ENCODE measurements around the gene BEND4.

The BEND4 gene

DNA sequence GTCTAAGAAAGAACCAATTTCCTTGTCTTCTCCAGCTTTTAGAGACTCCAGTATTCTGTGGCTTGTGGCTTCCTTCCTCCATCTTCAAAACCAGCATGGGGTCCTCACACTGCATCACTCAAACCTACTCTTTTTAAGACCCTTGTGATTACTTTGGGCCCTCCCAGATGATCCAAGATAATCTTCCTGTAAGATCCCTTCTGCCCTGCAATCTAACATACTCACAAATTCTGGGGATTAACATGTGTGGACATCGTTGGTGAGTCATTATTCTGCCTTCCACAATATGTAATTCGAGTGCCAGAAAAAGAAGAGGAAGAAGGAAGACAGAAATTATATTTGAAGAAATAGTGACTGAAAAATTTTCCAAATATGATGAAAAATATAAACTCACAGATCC lies 47.9 kb downstream of the BEND4 start:
- Histone ChIP-seq H3K4ac (ENCODE audit: low read length) (no peak overlapping the region), H3K14ac (ENCODE audit: low read length) (no peak overlapping the region), H2AK5ac (ENCODE audit: low read depth, low read length) (no peak overlapping the region), H3K18ac (ENCODE audit: low read length) (no peak overlapping the region), H2BK12ac (ENCODE audit: low read length) (no peak overlapping the region), H3K27me3 (ENCODE audit: control insufficient read depth in 3 of 3, insufficient read depth in 3 of 3, low read depth in 1 of 3, low read length in 3 of 3) (no peaks in the 10 kb centered on the region), H2AFZ (ENCODE audit: low read length) (no peak overlapping the region), H2BK5ac (ENCODE audit: low read length) (no peak overlapping the region), H3K4me2 (ENCODE audit: insufficient read depth, low read length, poor library complexity, severe bottlenecking) (no peak overlapping the region), H3K79me1 (ENCODE audit: low read depth, low read length) (no peaks in the 10 kb centered on the region), H3K9me3 (replicated peaks in 1 of 2; ENCODE audit: control insufficient read depth in 2 of 2, insufficient read depth in 1 of 2, low read depth in 1 of 2, low read length in 2 of 2) (peaks cover 0 to 2% of the 10 kb centered on the region in 2 donors), H3K23ac (ENCODE audit: low read depth, low read length, poor library complexity) (no peak overlapping the region), H3K4me1 (ENCODE audit: control insufficient read depth in 2 of 2, insufficient read depth in 1 of 2, low read depth in 1 of 2, low read length in 2 of 2) (no peaks in the 10 kb centered on the region), H3K4me3 (ENCODE audit: low read length in 2 of 2) (no peak overlapping the region), H3K27ac (replicated peaks; ENCODE audit: low read length) (no peak overlapping the region), H3K36me3 (replicated peaks in 1 of 2; ENCODE audit: control insufficient read depth in 2 of 2, insufficient read depth in 2 of 2, low read length in 2 of 2) (no peaks in the 10 kb centered on the region), H4K91ac (ENCODE audit: low read depth, low read length, poor library complexity) (no peak overlapping the region), H2BK15ac (ENCODE audit: low read length) (no peak overlapping the region), H3K9ac (ENCODE audit: low read depth, low read length, poor library complexity) (no peak overlapping the region), H4K8ac (ENCODE audit: low read depth, low read length) (no peak overlapping the region), H2BK120ac (ENCODE audit: low read depth, low read length) (no peak overlapping the region)
- no peak for DNase-seq (ENCODE audit: low spot score)
- WGBS, 2 donors (ENCODE audit: extremely low coverage in 2 of 2, insufficient read length in 2 of 2, insufficient replicate concordance in 1 of 2): no CpG with 5 or more reads among the region's 2 CpGs

DNA sequence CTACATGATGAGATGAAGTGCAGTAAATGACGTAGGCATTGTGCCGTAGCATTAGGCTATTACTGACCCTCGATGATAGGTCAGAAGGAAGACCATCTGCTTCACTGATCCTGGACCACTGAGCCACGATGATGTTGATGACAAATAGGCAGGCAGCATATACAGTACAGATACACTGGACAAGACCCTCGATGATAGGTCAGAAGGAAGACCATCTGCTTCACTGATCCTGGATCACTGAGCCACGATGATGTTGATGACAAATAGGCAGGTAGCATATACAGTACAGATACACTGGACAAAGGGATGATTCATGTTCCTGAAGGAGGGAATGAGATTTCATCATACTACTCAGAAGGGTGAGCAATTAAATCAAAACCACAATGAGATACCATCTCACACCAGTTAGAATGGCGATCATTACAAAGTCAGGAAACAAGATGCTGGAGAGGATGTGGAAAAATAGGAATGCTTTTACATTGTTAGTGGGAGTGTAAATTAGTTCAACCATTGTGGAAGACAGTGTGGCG lies 50.9 kb downstream of the BEND4 start:
- Histone ChIP-seq H3K36me3 (replicated peaks in 1 of 2; ENCODE audit: control insufficient read depth in 2 of 2, insufficient read depth in 2 of 2, low read length in 2 of 2) (no peaks in the 10 kb centered on the region), H3K23ac (ENCODE audit: low read depth, low read length, poor library complexity) (no peak overlapping the region), H3K9me3 (replicated peaks in 1 of 2; ENCODE audit: control insufficient read depth in 2 of 2, insufficient read depth in 1 of 2, low read depth in 1 of 2, low read length in 2 of 2) (peaks cover 0 to 2% of the 10 kb centered on the region in 2 donors), H3K4ac (ENCODE audit: low read length) (no peak overlapping the region), H3K18ac (ENCODE audit: low read length) (no peak overlapping the region), H2AK5ac (ENCODE audit: low read depth, low read length) (no peak overlapping the region), H3K4me1 (ENCODE audit: control insufficient read depth in 2 of 2, insufficient read depth in 1 of 2, low read depth in 1 of 2, low read length in 2 of 2) (no peaks in the 10 kb centered on the region), H3K4me2 (ENCODE audit: insufficient read depth, low read length, poor library complexity, severe bottlenecking) (no peak overlapping the region), H2BK5ac (ENCODE audit: low read length) (no peak overlapping the region), H2AFZ (ENCODE audit: low read length) (no peak overlapping the region), H4K91ac (ENCODE audit: low read depth, low read length, poor library complexity) (no peak overlapping the region), H4K8ac (ENCODE audit: low read depth, low read length) (no peak overlapping the region), H2BK12ac (ENCODE audit: low read length) (no peak overlapping the region), H3K9ac (ENCODE audit: low read depth, low read length, poor library complexity) (no peak overlapping the region), H3K79me1 (ENCODE audit: low read depth, low read length) (no peaks in the 10 kb centered on the region), H3K27ac (replicated peaks; ENCODE audit: low read length) (no peak overlapping the region), H2BK120ac (ENCODE audit: low read depth, low read length) (no peak overlapping the region), H3K4me3 (ENCODE audit: low read length in 2 of 2) (no peak overlapping the region), H2BK15ac (ENCODE audit: low read length) (no peak overlapping the region), H3K14ac (ENCODE audit: low read length) (no peak overlapping the region), H3K27me3 (ENCODE audit: control insufficient read depth in 3 of 3, insufficient read depth in 3 of 3, low read depth in 1 of 3, low read length in 3 of 3) (no peaks in the 10 kb centered on the region)
- no CpG with 5 or more reads among the region's 8 CpGs for WGBS, 2 donors (ENCODE audit: extremely low coverage in 2 of 2, insufficient read length in 2 of 2, insufficient replicate concordance in 1 of 2)
- DNase-seq (ENCODE audit: low spot score): no peak

DNA sequence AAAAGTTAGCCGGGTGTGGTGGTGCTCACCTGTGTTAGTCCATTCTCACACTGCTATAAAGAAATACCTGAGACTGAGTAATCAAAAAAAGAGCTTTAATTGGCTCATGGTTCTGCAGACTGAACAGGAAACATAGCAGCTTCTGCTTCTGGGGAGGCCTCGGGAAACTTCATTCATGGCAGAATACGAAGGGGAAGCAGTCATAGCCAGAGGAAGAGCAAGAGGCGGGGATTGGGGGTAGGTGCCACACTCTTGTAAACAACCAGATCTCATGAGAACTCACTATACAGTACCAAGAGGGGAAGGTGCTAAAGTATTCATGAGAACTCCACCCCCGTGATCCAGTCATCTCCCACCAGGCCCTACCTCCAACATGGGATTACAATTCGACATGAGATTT lies 64.1 kb downstream of the BEND4 start:
- Histone ChIP-seq H3K4ac (ENCODE audit: low read length) (no peak overlapping the region), H3K4me2 (ENCODE audit: insufficient read depth, low read length, poor library complexity, severe bottlenecking) (no peak overlapping the region), H3K4me3 (ENCODE audit: low read length in 2 of 2) (peak overlapping the region in 1 of 2 donors; percentile 54), H3K14ac (ENCODE audit: low read length) (no peak overlapping the region), H3K23ac (ENCODE audit: low read depth, low read length, poor library complexity) (no peak overlapping the region), H2BK15ac (ENCODE audit: low read length) (no peak overlapping the region), H3K27me3 (ENCODE audit: control insufficient read depth in 3 of 3, insufficient read depth in 3 of 3, low read depth in 1 of 3, low read length in 3 of 3) (no peaks in the 10 kb centered on the region), H3K4me1 (ENCODE audit: control insufficient read depth in 2 of 2, insufficient read depth in 1 of 2, low read depth in 1 of 2, low read length in 2 of 2) (no peaks in the 10 kb centered on the region), H3K9me3 (replicated peaks in 1 of 2; ENCODE audit: control insufficient read depth in 2 of 2, insufficient read depth in 1 of 2, low read depth in 1 of 2, low read length in 2 of 2) (no peaks in the 10 kb centered on the region), H2BK5ac (ENCODE audit: low read length) (no peak overlapping the region), H2BK120ac (ENCODE audit: low read depth, low read length) (no peak overlapping the region), H2AK5ac (ENCODE audit: low read depth, low read length) (no peak overlapping the region), H2BK12ac (ENCODE audit: low read length) (no peak overlapping the region), H3K18ac (ENCODE audit: low read length) (no peak overlapping the region), H2AFZ (ENCODE audit: low read length) (no peak overlapping the region), H3K9ac (ENCODE audit: low read depth, low read length, poor library complexity) (no peak overlapping the region), H3K79me1 (ENCODE audit: low read depth, low read length) (no peaks in the 10 kb centered on the region), H4K8ac (ENCODE audit: low read depth, low read length) (no peak overlapping the region), H4K91ac (ENCODE audit: low read depth, low read length, poor library complexity) (no peak overlapping the region), H3K27ac (replicated peaks; ENCODE audit: low read length) (no peak overlapping the region), H3K36me3 (replicated peaks in 1 of 2; ENCODE audit: control insufficient read depth in 2 of 2, insufficient read depth in 2 of 2, low read length in 2 of 2) (peaks cover 0 to 34% of the 10 kb centered on the region in 2 donors)
- WGBS, 2 donors (ENCODE audit: extremely low coverage in 2 of 2, insufficient read length in 2 of 2, insufficient replicate concordance in 1 of 2): no CpG with 5 or more reads among the region's 6 CpGs
- DNase-seq (ENCODE audit: low spot score): no peak

DNA sequence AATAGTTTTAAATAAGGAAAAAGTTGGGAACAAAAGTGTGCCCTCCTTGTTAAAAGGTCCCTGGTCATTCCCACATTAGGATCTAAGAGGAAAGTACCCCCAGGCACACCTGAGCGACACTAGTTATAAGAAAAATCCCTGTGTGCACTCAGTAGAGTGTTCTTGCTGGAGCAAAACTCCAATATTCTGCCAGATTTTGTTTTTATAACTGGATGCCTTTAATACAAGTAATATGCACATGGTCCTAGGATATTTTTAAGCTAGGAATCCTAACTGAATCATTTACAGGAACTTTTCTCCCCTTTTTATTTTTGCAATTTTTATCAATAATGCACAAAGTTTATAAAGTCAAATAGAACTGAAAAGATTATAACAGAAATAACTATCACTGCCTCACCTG lies 68.6 kb downstream of the BEND4 start:
- Histone ChIP-seq H3K27me3 (ENCODE audit: control insufficient read depth in 3 of 3, insufficient read depth in 3 of 3, low read depth in 1 of 3, low read length in 3 of 3) (no peaks in the 10 kb centered on the region), H3K23ac (ENCODE audit: low read depth, low read length, poor library complexity) (no peak overlapping the region), H3K18ac (ENCODE audit: low read length) (no peak overlapping the region), H3K27ac (replicated peaks; ENCODE audit: low read length) (no peak overlapping the region), H3K9me3 (replicated peaks in 1 of 2; ENCODE audit: control insufficient read depth in 2 of 2, insufficient read depth in 1 of 2, low read depth in 1 of 2, low read length in 2 of 2) (no peaks in the 10 kb centered on the region), H3K4me3 (ENCODE audit: low read length in 2 of 2) (no peak overlapping the region), H2AFZ (ENCODE audit: low read length) (no peak overlapping the region), H2BK120ac (ENCODE audit: low read depth, low read length) (no peak overlapping the region), H3K4ac (ENCODE audit: low read length) (no peak overlapping the region), H2BK12ac (ENCODE audit: low read length) (no peak overlapping the region), H4K91ac (ENCODE audit: low read depth, low read length, poor library complexity) (no peak overlapping the region), H3K4me2 (ENCODE audit: insufficient read depth, low read length, poor library complexity, severe bottlenecking) (no peak overlapping the region), H4K8ac (ENCODE audit: low read depth, low read length) (no peak overlapping the region), H3K9ac (ENCODE audit: low read depth, low read length, poor library complexity) (no peak overlapping the region), H2AK5ac (ENCODE audit: low read depth, low read length) (no peak overlapping the region), H3K14ac (ENCODE audit: low read length) (no peak overlapping the region), H2BK15ac (ENCODE audit: low read length) (no peak overlapping the region), H3K4me1 (ENCODE audit: control insufficient read depth in 2 of 2, insufficient read depth in 1 of 2, low read depth in 1 of 2, low read length in 2 of 2) (no peaks in the 10 kb centered on the region), H2BK5ac (ENCODE audit: low read length) (no peak overlapping the region), H3K36me3 (replicated peaks in 1 of 2; ENCODE audit: control insufficient read depth in 2 of 2, insufficient read depth in 2 of 2, low read length in 2 of 2) (peaks cover 4 to 46% of the 10 kb centered on the region in 2 donors), H3K79me1 (ENCODE audit: low read depth, low read length) (no peaks in the 10 kb centered on the region)
- no CpG with 5 or more reads among the region's 1 CpG for WGBS, 2 donors (ENCODE audit: extremely low coverage in 2 of 2, insufficient read length in 2 of 2, insufficient replicate concordance in 1 of 2)
- no peak for DNase-seq (ENCODE audit: low spot score)
